HG03095 (cell line): ENCODE data around the gene RICTOR.
A peak's percentile ranks its signal among the peaks of the same experiment; 100 is the strongest.

ENCODE experiments used
- ATAC-seq: cut with Tn5 transposase; IDR thresholded peaks from one replicate; pipeline ENCODE4 v1.9.1; 2021; ENCODE audit warnings: moderate library complexity; ENCODE audit not compliant: unreplicated experiment

RICTOR gene

GRCh38 chr5:39074017-39074814 lies at the start of gene RICTOR:
TSS of gene RICTOR (minus strand) at chr5:39074399. CDS start at chr5:39074377, 22 bp downstream.
- peak; percentile 66 for ATAC-seq

GRCh38 chr5:39121922-39122321 lies 47.7 kb upstream of the RICTOR start:
- no peak for ATAC-seq

- ATAC-seq, result no peak
These were observed 47.1 kb upstream of the RICTOR start for GRCh38 chr5:39121315-39121714.

- no peak for ATAC-seq
These were observed 45.8 kb upstream of the RICTOR start for GRCh38 chr5:39120052-39120420.

- no peak for ATAC-seq
These were observed 45.3 kb upstream of the RICTOR start for GRCh38 chr5:39119404-39120051.

- ATAC-seq, result no peak
These were observed 44.4 kb upstream of the RICTOR start for GRCh38 chr5:39118638-39119037.

- no peak for ATAC-seq
These were observed 43.2 kb upstream of the RICTOR start for GRCh38 chr5:39117401-39117800.

GRCh38 chr5:39116344-39117170 lies 42.4 kb upstream of the RICTOR start:
- no peak for ATAC-seq

GRCh38 chr5:39115644-39116343 lies 41.6 kb upstream of the RICTOR start:
- no peak for ATAC-seq

- ATAC-seq, result no peak
These were observed 40.0 kb upstream of the RICTOR start for GRCh38 chr5:39114155-39114554.

GRCh38 chr5:39113354-39113953 lies 39.3 kb upstream of the RICTOR start:
- no peak for ATAC-seq

GRCh38 chr5:39109606-39110005 lies 35.4 kb upstream of the RICTOR start:
- no peak for ATAC-seq

- no peak for ATAC-seq
These were observed 34.8 kb upstream of the RICTOR start for GRCh38 chr5:39108987-39109386.

GRCh38 chr5:39107350-39107749 lies 33.2 kb upstream of the RICTOR start:
- ATAC-seq, result no peak

GRCh38 chr5:39106322-39106721 lies 32.1 kb upstream of the RICTOR start:
- no peak for ATAC-seq

- ATAC-seq, result no peak
These were observed 30.0 kb upstream of the RICTOR start for GRCh38 chr5:39104221-39104620.

GRCh38 chr5:39102684-39103155 lies 28.5 kb upstream of the RICTOR start:
- no peak for ATAC-seq

GRCh38 chr5:39100851-39101396 lies 26.7 kb upstream of the RICTOR start:
- ATAC-seq, result no peak

- ATAC-seq, result no peak
These were observed 26.2 kb upstream of the RICTOR start for GRCh38 chr5:39100301-39100850.

- ATAC-seq, result no peak
These were observed 25.6 kb upstream of the RICTOR start for GRCh38 chr5:39099831-39100230.
